NCI-H1092 (cell line): ENCODE results near the gene RABGAP1.

Experiments used
- DNase-seq: peaks from one replicate; lab custom pipeline; 2025; lab: John Stamatoyannopoulos, UW

Gene RABGAP1

GRCh38 chr9:123046406-123047195 lies 105.8 kb downstream of the RABGAP1 start:
- no peak for DNase-seq

- no peak for DNase-seq
These were observed 107.9 kb downstream of the RABGAP1 start for GRCh38 chr9:123048748-123049147.

GRCh38 chr9:123049589-123050222 lies 108.9 kb downstream of the RABGAP1 start:
- no peak for DNase-seq

GRCh38 chr9:123053046-123053445 lies 112.2 kb downstream of the RABGAP1 start:
- DNase-seq, result no peak

DNA sequence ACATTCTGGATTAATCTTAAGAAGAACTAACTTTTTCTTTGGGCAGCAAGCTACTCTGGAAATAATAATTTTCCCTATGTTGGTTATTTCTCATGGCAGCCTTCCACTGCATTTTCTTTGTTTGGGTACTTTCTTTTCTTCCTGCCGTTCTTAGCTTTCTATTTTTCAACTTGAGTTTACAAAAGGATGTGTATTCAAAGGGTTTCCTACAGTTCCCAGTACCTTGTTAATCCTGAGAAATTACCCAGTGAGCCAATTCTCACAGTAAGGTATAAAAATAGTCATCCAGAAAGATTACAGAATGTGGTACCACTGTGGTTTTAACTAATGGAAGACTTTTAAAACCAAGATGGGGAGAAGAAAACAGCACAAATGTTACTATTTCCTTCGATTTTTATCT lies 112.9 kb downstream of the RABGAP1 start:
- no peak for DNase-seq

DNA sequence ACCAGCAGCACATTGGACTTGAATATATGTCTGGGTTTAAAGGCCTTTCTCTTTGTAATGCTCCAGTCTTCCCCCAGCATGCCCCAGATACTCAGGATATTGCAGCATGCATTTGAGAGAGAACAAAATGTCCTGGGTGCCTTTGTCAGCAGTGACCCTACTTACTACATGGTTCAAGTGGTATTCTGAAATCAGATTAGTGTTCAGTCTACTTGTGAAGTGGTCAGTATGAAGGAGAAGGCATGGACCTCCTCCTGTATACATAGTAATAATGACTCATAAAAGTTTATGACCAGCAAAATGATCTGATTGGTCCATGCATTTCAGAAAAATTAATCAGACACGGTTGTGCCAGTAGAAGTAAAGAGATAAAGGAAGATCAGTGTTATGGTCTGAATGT lies 118.0 kb downstream of the RABGAP1 start:
- no peak for DNase-seq

- no peak for DNase-seq
These were observed 118.8 kb downstream of the RABGAP1 start for GRCh38 chr9:123059472-123060220.

DNA sequence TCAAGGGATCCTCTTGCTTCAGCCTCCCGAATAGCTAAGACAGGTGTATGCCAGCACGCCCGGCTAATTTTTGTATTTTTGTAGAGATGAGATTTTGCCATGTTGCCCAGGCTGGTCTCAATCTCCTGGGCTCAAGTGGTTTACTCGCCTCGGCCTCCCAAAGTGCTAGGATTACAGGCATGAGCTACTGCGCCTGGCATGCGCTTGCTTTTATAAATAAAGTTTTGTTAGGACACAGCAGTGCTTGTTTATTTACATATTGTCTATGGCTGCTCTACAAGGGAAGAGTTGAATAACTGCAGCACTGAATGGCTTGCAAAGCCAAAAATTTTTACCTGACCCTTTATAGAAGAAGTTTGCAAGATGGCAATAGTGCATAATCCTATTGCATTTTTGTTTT lies 120.4 kb downstream of the RABGAP1 start:
- no peak for DNase-seq

- no peak for DNase-seq
These were observed 121.7 kb downstream of the RABGAP1 start for GRCh38 chr9:123062351-123063176.

- DNase-seq, result no peak
These were observed 122.4 kb downstream of the RABGAP1 start for GRCh38 chr9:123063177-123063598.

- no peak for DNase-seq
These were observed 123.1 kb downstream of the RABGAP1 start for GRCh38 chr9:123063896-123064295.

GRCh38 chr9:123064716-123065115 lies 123.9 kb downstream of the RABGAP1 start:
- DNase-seq, result no peak

DNA sequence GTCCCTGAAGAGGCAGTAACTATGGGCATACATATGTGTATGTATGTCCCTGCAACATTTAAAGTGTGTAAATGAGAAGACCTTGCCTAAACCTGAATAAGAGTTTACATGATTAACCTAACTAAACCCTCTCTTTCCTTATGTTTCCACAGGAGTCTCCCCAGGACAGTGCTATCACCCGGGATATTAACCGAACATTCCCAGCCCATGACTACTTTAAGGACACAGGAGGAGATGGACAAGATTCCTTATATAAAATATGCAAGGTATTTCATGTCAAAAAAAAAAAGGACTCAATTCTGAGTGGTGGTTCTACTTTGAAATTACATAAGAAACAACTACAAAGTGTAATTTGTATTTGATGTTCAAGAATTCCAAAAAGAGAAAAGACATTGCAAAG lies 124.4 kb downstream of the RABGAP1 start:
- DNase-seq, result no peak

DNA sequence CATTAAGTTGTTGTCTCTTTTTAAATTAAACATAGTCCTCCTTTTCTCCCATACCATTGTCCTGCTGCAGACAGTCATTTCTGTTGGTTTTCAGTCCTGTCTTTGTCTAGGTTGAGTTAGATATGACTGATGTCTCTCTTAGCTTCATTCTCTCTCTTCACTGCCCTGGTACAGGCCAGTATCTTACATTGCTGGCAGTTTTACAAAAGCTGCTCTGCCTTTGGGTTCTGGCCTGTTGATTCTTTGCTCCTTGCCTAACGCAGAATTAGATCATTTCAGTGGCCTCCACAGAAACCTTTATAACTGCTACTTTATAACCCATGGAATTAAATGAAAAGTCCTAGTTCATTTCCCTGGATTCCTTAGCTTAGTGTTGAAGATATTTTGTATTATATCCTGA lies 126.3 kb downstream of the RABGAP1 start:
- DNase-seq, result no peak

DNA sequence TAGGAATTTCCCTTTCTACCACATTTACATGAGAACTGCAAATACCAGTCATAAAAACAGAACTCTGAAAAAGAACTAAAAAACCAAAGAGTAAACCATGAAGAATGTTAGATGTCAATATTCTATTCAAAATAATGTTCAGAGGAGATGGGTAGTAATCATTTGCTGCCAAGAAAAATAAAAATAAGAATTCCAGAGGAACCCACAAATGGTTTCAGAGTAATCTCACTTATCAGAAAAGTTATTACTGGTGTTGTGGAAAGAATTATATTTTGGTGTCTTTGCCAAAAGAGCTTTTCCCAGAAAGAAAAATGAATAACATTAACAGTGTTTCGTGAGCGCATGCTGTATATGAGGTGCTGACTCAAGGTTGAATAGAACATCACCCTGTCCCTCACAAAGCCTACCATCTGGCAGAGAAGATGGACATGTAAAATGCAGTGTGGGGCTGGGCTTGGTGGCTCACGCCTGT lies 128.2 kb downstream of the RABGAP1 start:
- DNase-seq, result no peak

GRCh38 chr9:123070198-123070597 lies 129.4 kb downstream of the RABGAP1 start:
- DNase-seq, result no peak

DNA sequence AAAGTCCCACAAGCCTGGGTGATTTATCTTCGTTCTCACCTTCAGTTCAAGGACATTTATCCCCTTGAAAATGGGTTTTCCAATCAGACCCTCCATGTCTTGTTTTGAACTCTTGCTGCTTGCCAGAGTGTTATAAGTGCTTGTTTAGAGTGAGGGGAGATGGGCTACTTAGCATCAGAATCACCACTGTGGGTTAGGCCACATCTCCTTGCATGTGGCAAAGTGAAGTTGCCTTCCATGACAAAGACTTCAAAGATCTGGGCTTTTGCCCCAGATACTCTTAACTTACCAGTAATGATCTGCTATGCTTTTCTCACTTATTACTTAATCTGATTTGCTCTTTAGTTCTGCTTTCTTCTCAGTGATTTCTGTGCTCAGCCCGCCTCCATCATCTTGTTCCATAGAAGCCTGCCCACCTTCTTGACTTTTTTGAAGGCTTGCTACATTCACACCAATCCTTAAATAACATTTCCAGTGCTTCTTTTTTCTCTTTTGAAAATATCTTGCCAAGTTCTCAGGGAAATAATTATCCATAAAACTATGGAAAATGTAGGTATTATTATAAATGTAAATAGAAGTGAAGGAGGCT lies 131.7 kb downstream of the RABGAP1 start:
- DNase-seq, result no peak

DNA sequence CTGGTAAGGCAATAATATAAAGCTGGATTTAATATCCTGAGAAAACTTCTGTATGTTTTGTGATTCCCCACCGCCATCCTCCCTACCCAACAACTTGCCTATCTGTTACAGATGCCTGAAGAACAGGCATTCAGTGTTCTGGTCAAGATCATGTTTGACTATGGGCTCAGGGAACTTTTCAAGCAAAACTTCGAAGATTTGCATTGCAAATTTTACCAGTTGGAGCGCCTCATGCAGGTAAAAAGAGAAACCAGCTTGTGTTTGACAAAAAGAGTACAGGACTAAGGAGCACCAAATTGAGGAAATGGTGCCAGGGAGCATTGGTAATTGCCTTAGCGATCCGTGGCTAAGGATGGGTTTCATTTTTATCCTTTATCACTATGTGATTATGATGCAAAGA lies 132.6 kb downstream of the RABGAP1 start:
- no peak for DNase-seq

- no peak for DNase-seq
These were observed 133.2 kb downstream of the RABGAP1 start for GRCh38 chr9:123073991-123074422.

- DNase-seq, result no peak
These were observed 133.8 kb downstream of the RABGAP1 start for GRCh38 chr9:123074628-123075027.

DNA sequence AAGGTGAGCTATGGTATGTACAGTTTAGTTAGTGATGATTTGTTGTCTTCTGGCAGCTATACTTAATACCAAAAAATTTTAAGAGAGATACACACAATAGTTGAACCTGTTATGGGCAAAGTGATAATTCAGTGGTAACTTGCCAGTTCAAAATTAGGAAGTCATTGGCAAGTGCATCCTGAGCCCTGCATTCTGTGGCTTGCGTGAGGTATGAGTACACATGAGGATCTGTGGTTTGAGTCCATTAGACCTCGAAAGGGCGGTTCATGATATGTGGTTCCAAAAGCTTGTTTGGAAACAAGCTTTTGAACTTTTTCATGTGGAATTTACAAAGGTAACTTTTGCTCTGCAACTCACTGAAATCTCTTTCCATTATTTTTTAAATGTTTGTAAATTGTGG lies 139.6 kb downstream of the RABGAP1 start:
- no peak for DNase-seq
